Ecto neural progenitor cell (in vitro differentiated cells): ENCODE measurements around the gene MAP7D1.
"Not testable (repeated sequence)": the region's sequence is repeated elsewhere in the genome, so short reads cannot be mapped to it uniquely, and the experiment has no call there.

ENCODE experiments used
- DNase-seq: peaks from one replicate; pipeline ENCODE4 v3.0.0-alpha.2; 2018; ENCODE audit warnings: low spot score

The MAP7D1 gene

GRCh38 chr1:36203554-36204346, 47.8 kb downstream of the MAP7D1 start:
- DNase-seq: no peak

- no peak for DNase-seq
Observed at GRCh38 chr1:36204347-36204909, 48.5 kb downstream of the MAP7D1 start.

GRCh38 chr1:36206323-36206858, 50.4 kb downstream of the MAP7D1 start:
- DNase-seq: no peak

GRCh38 chr1:36207339-36207738, 51.4 kb downstream of the MAP7D1 start:
- DNase-seq: no peak

- no peak for DNase-seq
Observed at GRCh38 chr1:36208978-36209703, 53.2 kb downstream of the MAP7D1 start.

GRCh38 chr1:36211307-36211706, 55.3 kb downstream of the MAP7D1 start:
- no peak for DNase-seq

- DNase-seq: no peak
Observed at GRCh38 chr1:36211841-36212240, 55.9 kb downstream of the MAP7D1 start.

- DNase-seq: no peak
Observed at GRCh38 chr1:36212782-36213181, 56.8 kb downstream of the MAP7D1 start.

- no peak for DNase-seq
Observed at GRCh38 chr1:36217670-36218069, 61.7 kb downstream of the MAP7D1 start.

- not testable (repeated sequence) for DNase-seq
Observed at GRCh38 chr1:36221901-36222300, 65.9 kb downstream of the MAP7D1 start.

GRCh38 chr1:36222481-36223380, 66.8 kb downstream of the MAP7D1 start:
- no peak for DNase-seq

GRCh38 chr1:36223381-36223995, 67.5 kb downstream of the MAP7D1 start:
- DNase-seq: no peak

- peak; percentile 100 for DNase-seq
Observed at GRCh38 chr1:36223996-36224536, 68.1 kb downstream of the MAP7D1 start, which contains the start of gene THRAP3. TSS of gene THRAP3 (plus strand) at chr1:36224443. CDS start at chr1:36282564, 58,121 bp downstream.

- no peak for DNase-seq
Observed at GRCh38 chr1:36224537-36225282, 68.8 kb downstream of the MAP7D1 start.

GRCh38 chr1:36225283-36225899, 69.4 kb downstream of the MAP7D1 start:
- no peak for DNase-seq

- not testable (repeated sequence) for DNase-seq
Observed at GRCh38 chr1:36230279-36230678, 74.3 kb downstream of the MAP7D1 start.
